ENCODE data around the gene DCAF15.
"Not testable (repeated sequence)": the region's sequence is repeated elsewhere in the genome, so short reads cannot be mapped to it uniquely, and the experiment has no call there.

Gene DCAF15, protein sequence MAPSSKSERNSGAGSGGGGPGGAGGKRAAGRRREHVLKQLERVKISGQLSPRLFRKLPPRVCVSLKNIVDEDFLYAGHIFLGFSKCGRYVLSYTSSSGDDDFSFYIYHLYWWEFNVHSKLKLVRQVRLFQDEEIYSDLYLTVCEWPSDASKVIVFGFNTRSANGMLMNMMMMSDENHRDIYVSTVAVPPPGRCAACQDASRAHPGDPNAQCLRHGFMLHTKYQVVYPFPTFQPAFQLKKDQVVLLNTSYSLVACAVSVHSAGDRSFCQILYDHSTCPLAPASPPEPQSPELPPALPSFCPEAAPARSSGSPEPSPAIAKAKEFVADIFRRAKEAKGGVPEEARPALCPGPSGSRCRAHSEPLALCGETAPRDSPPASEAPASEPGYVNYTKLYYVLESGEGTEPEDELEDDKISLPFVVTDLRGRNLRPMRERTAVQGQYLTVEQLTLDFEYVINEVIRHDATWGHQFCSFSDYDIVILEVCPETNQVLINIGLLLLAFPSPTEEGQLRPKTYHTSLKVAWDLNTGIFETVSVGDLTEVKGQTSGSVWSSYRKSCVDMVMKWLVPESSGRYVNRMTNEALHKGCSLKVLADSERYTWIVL

DNA sequence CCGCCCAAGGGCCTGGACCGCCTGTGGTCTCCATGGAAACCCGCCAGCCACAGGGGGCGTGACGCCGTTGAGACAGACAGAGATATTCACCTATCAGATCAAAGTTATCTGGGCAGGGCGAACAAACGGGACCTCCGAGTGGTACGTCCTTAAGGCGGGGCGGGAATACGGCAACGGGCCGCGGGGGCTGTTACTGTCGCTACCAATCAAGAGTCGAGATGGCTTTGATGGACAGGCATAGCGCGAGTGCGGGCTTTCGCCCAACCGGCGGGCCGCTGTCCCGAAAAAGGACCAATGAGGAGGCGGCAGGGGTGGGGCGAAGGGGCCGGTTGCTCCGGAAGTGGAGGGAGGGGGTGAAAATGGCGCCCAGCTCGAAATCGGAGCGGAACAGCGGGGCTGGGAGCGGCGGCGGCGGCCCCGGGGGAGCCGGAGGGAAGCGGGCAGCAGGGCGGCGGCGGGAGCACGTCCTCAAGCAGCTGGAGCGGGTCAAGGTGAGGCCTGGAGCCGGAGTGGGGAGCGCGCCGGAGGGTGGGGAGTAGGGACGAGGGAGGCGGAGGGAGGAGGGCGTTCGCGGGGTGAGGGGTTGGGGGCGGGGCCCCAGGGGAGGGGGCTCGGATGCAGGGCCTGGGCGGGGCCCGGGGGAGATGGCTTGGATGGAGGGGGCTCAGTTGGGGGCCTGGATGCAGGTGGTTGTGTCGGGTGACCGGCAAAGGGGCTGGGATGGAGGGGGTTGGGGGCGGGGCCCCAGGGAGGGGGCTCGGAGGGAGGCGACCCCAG, at the start of gene DCAF15:
TSS of gene DCAF15 (plus strand) at position 356 of the 777 bp plus-strand sequence. CDS start at position 360, 4 bp downstream.
- peak; percentile 98 for DNase-seq

DNA sequence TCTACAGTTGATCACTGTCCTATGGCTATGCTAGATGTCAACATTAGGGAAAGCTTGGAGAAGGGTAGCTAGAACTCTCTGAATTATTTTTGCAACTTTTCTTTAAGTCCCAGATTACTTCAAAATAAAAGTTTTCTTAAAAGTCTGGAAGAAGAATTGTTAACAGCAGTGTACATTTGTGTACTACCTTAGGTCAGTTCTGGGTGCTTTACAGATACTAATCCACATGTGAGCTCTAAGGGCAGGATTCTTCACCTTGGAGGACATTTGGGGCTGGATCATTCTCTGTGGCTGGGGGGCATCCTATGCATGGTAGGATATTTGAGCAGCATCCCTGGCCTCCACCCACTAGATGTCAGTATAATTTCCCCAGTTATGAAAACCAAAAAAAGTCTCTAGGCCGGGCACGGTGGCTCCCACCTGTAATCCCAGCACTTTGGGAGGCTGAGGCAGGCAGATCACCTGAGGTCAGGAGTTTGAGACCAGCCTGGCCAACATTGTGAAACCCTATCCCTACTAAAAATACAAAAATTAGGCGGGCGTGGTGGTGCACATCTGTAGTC, 49.2 kb upstream of the DCAF15 start:
- DNase-seq, result no peak

DNA sequence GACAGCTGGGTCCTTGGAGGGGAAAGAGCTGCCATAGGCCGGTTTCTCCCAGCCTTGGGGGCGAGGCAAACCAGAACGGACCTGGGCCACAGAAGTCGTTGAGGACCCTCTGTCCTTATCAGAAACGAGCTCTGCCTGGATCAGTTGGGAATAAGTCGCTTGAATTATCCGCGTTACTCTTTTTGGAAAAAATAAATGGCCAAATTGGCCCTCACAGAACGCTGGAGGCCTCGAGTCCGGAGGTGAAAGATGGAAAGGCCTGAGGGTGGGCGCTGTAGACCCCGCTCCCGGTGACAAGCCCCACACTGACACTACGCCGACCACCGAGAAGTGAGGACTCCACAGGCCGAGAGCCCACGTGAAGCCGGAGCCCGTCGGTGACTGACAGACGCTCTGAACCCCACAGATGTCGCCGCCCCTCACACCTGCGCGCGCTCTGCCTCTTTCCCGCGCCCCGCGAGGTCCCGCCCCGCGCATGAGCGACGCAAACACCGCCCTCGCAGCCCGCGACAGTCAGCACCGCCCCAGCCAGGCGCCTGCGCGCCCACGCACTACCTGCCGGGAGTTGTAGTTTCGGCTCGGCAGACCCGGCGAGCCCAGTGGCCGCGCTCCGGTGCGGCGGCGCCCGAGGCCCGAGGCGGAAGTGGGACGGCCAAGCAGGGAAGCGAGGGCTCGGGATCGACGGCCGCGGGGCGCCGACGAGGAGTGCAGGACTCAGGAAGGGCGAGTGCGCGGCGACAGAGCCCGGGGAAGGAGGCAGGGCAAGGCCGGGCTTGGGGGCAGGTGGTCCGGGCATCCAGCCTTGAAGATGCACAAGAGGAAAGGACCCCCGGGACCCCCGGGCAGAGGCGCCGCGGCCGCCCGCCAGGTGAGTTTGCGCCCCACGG, 46.4 kb upstream of the DCAF15 start, which contains the start of the genes BRME1 and CC2D1A:
TSS of gene BRME1 (minus strand) at position 484 of the 887 bp plus-strand sequence. CDS start 1,225 bp downstream, outside the sequence.
TSS of gene CC2D1A (plus strand) at position 568 of the 887 bp plus-strand sequence. CDS start at position 809, 241 bp downstream.
- DNase-seq, result peak; percentile 94

DNA sequence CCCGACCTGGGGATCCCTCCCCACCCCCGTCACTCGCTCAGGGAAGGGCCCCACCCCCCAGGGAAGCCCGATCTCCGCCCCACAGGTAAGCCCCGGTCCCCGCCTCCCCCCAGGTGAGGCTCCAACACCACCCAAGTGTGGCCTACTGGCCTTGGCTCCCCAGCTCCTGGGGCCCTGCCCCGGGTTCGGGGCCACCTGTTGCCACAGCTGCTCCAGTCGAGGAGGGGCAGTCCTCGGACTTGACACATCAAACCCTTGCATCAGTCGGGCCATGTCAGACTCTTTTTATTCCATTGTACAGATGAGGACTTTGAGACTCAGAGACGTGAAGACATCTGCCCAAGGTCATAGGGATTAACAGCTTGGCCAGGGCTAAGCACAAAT, 45.8 kb upstream of the DCAF15 start:
- peak; percentile 34 for DNase-seq

GRCh38 chr19:13906910-13907309, 45.4 kb upstream of the DCAF15 start:
- DNase-seq, result no peak

- DNase-seq, result no peak
These were observed 43.6 kb upstream of the DCAF15 start for GRCh38 chr19:13908674-13909073.

DNA sequence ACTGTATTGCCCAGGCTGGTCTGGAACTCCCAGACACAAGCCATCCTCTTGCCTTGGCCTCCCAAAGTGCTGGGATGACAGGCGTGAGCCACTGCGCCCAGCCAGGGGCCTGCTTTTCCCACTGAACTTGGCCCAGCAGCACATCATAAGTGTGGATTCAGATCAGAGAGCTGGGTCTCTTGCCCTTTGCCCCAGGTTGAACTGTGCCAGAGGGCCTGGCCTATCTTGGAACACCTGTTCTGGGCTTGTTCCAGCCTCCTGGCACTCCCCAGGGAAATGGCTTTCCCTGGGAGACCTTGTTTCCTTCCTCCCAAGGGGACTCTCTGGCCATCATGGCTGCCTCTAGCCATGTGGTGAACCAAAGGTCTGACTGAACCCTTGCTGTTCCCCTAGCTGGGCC, 42.9 kb upstream of the DCAF15 start:
- no peak for DNase-seq

- DNase-seq, result no peak
These were observed 39.0 kb upstream of the DCAF15 start for GRCh38 chr19:13913352-13913751.

DNA sequence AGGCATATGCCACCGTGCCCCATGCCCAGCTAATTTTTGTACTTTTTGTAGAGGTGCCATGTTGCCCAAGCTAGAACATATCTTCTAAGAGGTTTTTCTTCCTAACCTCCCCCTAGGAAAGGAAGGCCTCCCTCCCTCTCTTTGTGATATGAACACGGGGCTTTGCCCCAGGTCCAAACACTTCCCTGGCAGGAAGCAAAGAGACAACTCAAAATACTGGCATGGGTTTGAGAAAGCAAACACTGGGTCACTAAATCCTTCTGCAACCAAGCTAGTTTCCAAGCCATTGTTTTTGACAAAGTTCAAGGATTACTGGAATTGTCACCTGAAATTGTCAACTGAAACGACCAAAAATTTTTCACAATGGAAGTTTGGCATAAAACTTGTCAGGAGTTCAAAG, 37.5 kb upstream of the DCAF15 start:
- DNase-seq, result no peak

GRCh38 chr19:13917888-13918406, 34.4 kb upstream of the DCAF15 start:
- no peak for DNase-seq

DNA sequence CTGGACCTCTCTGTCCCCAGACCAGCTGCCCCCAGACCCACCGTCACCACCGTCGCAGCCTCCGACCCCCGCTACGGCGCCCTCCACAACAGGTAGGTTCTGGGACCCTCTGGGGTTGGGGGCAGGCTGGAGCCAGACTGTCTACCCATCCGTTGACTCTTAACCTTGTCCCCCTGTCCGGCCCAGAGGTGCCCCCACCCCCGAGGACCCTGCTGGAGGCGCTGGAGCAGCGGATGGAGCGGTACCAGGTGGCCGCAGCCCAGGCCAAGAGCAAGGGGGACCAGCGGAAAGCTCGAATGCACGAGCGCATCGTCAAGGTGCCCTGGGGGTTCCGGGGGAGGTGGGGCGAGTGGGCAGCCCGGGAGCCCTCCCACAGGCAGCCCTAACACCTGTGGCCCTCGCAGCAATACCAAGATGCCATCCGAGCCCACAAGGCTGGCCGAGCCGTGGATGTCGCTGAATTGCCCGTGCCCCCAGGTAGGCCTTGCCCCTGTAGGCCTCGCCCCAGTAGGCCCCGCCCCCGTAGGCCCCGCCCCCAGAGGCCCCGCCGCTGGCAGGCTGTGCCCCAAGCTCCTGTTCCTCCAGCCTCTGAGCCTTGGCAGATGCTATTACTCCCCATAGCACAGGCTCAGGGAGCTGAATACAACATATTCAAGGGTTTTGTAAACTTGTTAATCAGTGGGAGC, 33.4 kb upstream of the DCAF15 start:
- no peak for DNase-seq

GRCh38 chr19:13920524-13920923, 31.8 kb upstream of the DCAF15 start:
- DNase-seq, result no peak

GRCh38 chr19:13920940-13921747, 31.2 kb upstream of the DCAF15 start:
- DNase-seq, result no peak

DNA sequence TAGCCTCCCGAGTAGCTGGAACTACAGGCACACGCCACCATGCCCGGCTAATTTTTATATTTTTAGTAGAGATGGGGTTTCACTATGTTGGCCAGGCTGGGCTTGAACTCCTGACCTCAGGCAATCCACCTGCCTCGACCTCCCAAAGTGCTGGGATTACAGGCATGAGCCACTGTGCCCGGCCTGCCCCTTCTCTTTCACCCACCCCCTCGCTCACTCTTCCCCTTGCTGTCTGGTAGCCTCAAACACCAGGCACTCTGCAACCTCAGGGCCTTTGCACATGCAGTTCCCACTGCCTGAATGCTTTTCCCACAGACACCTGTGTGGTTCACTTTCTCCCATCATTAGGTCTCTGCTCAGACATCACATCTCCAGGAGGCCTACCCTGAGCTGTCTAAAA, 30.2 kb upstream of the DCAF15 start:
- DNase-seq, result not testable (repeated sequence)

GRCh38 chr19:13923194-13923987, 28.9 kb upstream of the DCAF15 start:
- no peak for DNase-seq

DNA sequence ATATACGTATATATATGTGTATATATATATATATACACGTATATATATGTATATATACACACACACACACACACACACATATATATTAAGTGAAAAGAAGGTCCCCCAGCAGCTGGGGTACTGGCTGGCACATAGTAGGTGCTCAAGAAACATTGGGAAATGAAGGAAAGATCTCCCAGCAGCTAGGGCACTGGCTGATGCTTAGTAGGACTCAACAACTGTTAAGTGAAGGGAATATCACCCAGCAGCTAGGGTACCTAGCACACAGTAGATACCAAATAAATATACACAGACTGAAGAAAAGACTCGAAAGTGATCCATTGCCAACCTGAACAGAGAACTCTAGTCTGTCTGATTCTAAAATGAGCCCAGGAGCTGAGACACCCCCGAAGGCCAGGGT, 26.3 kb upstream of the DCAF15 start:
- DNase-seq, result no peak

- no peak for DNase-seq
These were observed 25.6 kb upstream of the DCAF15 start for GRCh38 chr19:13926715-13927114.

DNA sequence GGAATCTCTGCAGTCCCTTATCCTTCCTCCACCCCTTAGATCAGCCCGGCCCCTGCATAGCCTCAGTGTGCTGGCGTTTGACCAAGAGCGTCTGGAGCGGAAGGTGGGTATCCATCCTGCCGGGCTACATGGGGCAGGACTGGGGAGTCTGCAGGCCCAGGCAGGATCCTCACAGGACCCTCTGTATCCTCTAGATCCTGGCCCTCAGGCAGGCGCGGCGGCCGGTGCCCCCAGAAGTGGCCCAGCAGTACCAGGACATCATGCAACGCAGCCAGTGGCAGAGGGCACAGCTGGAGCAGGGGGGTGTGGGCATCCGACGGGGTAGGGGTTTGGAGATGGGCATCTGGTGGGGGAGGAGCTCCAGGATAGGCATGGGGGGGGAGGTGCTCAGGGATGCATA, 23.0 kb upstream of the DCAF15 start:
- DNase-seq, result no peak

DNA sequence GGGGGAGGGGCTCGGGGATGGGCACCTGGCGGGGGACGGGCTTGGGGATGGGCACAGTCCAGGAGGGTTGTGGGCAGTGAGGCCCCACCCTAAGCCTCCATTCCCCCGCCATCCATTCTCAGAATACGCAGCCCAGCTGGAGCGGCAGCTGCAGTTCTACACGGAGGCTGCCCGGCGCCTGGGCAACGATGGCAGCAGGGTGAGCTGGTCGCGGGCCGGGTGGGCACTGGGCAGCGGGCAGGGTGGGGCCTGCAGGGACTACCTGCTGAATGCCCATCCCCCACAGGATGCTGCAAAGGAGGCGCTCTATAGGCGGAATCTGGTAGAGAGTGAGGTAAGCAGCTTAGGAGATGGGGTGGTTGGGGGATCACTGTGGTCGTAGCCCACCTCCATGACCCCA, 22.4 kb upstream of the DCAF15 start:
- no peak for DNase-seq
